Measurements from ENCODE around the gene STYXL1. TPM values are rescaled to one million over a fixed set of nuclear protein-coding genes. Genes with fewer than 3 reads are reported as not detected.

The STYXL1 gene
- total and polyA plus RNA-seq, 7 donors: 9.4 to 81.4 (median 30.7) TPM

- peaks cover 0 to 49% (median 45%) of the 10 kb centered on the region in 4 donors for H3K4me1 ChIP-seq
- H3K27ac ChIP-seq: peak overlapping the region; percentile 48 to 71 (median 56)
- TF ChIP-seq EP300 (IDR thresholded peaks at IDR 0.05): no peak
- TF ChIP-seq CTCF (IDR thresholded peaks at IDR 0.05): no peak
- H3K9me3 ChIP-seq: no peaks in the 10 kb centered on the region
- intact Hi-C loops (cut with DNase I): no loop called here
- WGBS, 2 donors: 85 to 86% methylated on average over 14 of the region's 14 CpGs
- no peaks in the 10 kb centered on the region for H3K27me3 ChIP-seq
- DNase-seq: no peak
- no peak overlapping the region for H3K4me3 ChIP-seq
- H3K36me3 ChIP-seq: peaks cover 0 to 21% (median 5%) of the 10 kb centered on the region in 4 donors
Observed at GRCh38 chr7:75971309-75971960, 76.4 kb downstream of the STYXL1 start.

- peak overlapping the region; percentile 84 to 95 (median 94) for H3K27ac ChIP-seq
- H3K9me3 ChIP-seq: no peaks in the 10 kb centered on the region
- 93 to 94% methylated on average over 30 of the region's 30 CpGs for WGBS, 2 donors
- H3K4me1 ChIP-seq: peaks cover 0 to 64% (median 61%) of the 10 kb centered on the region in 4 donors
- intact Hi-C loops (cut with DNase I): loop anchor here (2.0 to 10.0 kb wide), 4 partner anchors 91 to 1717 kb away; partner anchors contain the start of genes HIP1 and RHBDD2
- TF ChIP-seq CTCF (IDR thresholded peaks at IDR 0.05): no peak
- no peak for TF ChIP-seq EP300 (IDR thresholded peaks at IDR 0.05)
- no peak for TF ChIP-seq POLR2AphosphoS5 (IDR thresholded peaks at IDR 0.05)
- no peak for TF ChIP-seq POLR2A (IDR thresholded peaks at IDR 0.05)
- no peak for DNase-seq
- no peaks in the 10 kb centered on the region for H3K27me3 ChIP-seq
- no peak overlapping the region for H3K4me3 ChIP-seq
- peaks cover 0 to 21% (median 5%) of the 10 kb centered on the region in 4 donors for H3K36me3 ChIP-seq
Observed at GRCh38 chr7:75969704-75970498, 77.9 kb downstream of the STYXL1 start.

DNA sequence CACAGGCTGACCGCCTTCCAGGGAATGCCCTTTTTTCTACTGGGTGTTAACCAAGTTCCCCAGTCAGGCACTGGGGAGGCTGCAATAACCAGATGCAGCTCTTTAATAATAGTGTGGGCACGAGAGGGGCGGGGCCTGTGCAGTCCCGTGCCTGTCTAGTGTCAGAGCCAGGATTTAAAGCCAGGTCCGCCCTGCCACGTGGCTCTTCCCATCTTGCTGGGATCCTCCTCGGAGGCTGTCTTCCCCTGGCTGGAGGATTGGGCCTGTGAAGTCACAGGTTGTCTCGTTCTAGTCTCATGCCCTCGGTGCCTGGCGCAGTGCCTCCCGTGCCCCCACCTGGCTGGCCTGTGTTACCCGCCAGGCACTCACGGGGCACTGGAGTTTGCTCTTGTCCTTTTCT, 78.6 kb downstream of the STYXL1 start:
- 78 to 87% methylated on average over 13 of the region's 13 CpGs for WGBS, 2 donors
- peaks cover 0 to 21% (median 5%) of the 10 kb centered on the region in 4 donors for H3K36me3 ChIP-seq
- peak overlapping the region; percentile 84 to 95 (median 94) for H3K27ac ChIP-seq
- intact Hi-C loops (cut with DNase I): loop anchor here (2.0 to 10.0 kb wide), 4 partner anchors 90 to 1718 kb away; partner anchors contain the start of genes HIP1 and RHBDD2
- H3K27me3 ChIP-seq: no peaks in the 10 kb centered on the region
- peaks cover 0 to 64% (median 61%) of the 10 kb centered on the region in 4 donors for H3K4me1 ChIP-seq
- DNase-seq: peak; percentile 95
- no peaks in the 10 kb centered on the region for H3K9me3 ChIP-seq
- H3K4me3 ChIP-seq: no peak overlapping the region
- peak; percentile 64 to 98 (median 80) for TF ChIP-seq EP300 (IDR thresholded peaks at IDR 0.05)
- no peak for TF ChIP-seq POLR2A (IDR thresholded peaks at IDR 0.05)
- peak; percentile 66 to 94 (median 82) for TF ChIP-seq POLR2AphosphoS5 (IDR thresholded peaks at IDR 0.05)

GRCh38 chr7:75968561-75969001, 79.2 kb downstream of the STYXL1 start:
- H3K4me3 ChIP-seq: no peak overlapping the region
- H3K4me1 ChIP-seq: peaks cover 0 to 64% (median 62%) of the 10 kb centered on the region in 4 donors
- intact Hi-C loops (cut with DNase I): loop anchor here (2.0 to 10.0 kb wide), 4 partner anchors 90 to 1719 kb away; partner anchors contain the start of genes HIP1 and RHBDD2
- peaks cover 0 to 15% (median 5%) of the 10 kb centered on the region in 4 donors for H3K36me3 ChIP-seq
- peak; percentile 88 for DNase-seq
- H3K9me3 ChIP-seq: no peaks in the 10 kb centered on the region
- peak overlapping the region; percentile 84 to 95 (median 94) for H3K27ac ChIP-seq
- no peaks in the 10 kb centered on the region for H3K27me3 ChIP-seq
- TF ChIP-seq POLR2AphosphoS5 (IDR thresholded peaks at IDR 0.05) (peak in 1 of 4 donors; percentile 19), CTCF (IDR thresholded peaks at IDR 0.05) (no peak), EP300 (IDR thresholded peaks at IDR 0.05) (peak; percentile 54 to 86 (median 64))
- WGBS, 2 donors: 91 to 93% methylated on average over 12 of the region's 12 CpGs

Measured in sigmoid colon (tissue), 7 donors.